Transverse colon (tissue), 4 donors: Measurements from ENCODE around the gene TANGO6.

Source experiments
- EP300 ChIP-seq: sonication (generic); formaldehyde crosslinking; IDR thresholded peaks from one replicate; pipeline ENCODE4 v1.6.1; 2017; ENCODE audit warnings: antibody characterized with exemption, low read depth
- POLR2A ChIP-seq: fragments of 450-650 bp; IDR thresholded peaks from one replicate; pipeline ENCODE4 v1.6.1; 2016; ENCODE audit warnings: antibody characterized with exemption, mild to moderate bottlenecking, moderate library complexity
- POLR2AphosphoS5 ChIP-seq, 3 donors: sonication (generic); formaldehyde crosslinking; IDR thresholded peaks; one replicate each; pipeline ENCODE4 v1.6.1; 2016; ENCODE audit warnings: antibody characterized with exemption in 3 of 3
- TF ChIP-seq, protein P1 (sequence below), 5 experiments: fragments of 200-600 bp in 3 of 5; fragments of 450-650 bp in 2 of 5; sonication (generic) in 3 of 5; IDR thresholded peaks; 1 replicate in 2 of 5; 2 replicates in 3 of 5; pipeline ENCODE4 v1.5.1; 2016 to 2017; ENCODE audit warnings: antibody characterized with exemption in 5 of 5, inconsistent platforms in 3 of 5, mild to moderate bottlenecking in 2 of 5, moderate library complexity in 1 of 5

DNA sequence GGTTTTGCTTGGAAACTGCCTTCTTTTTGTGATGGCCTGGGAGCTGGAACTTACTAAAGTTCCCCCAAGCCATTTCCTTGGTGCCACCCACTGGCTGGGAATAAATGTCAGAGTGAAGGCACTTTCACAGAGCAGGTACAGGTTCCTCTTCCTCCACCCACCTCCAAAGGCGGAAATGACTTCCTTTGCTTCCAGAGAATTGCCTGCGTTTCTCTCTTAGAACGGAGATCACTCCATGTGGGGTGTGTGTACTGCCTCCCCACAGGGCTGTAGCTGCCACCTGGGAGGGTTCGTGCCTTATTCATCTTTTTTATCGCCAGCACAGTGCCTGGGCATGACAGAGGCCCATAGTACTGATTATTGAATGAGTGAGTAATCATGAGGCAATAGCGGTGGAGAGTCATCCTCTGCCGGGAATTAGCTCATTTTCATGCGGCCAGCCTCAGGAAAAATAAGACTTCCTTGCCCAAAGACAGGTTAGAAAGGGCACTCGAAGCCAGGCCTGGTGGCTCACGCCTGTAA, 229.9 kb downstream of the TANGO6 start:
- TF ChIP-seq, protein P1, sequence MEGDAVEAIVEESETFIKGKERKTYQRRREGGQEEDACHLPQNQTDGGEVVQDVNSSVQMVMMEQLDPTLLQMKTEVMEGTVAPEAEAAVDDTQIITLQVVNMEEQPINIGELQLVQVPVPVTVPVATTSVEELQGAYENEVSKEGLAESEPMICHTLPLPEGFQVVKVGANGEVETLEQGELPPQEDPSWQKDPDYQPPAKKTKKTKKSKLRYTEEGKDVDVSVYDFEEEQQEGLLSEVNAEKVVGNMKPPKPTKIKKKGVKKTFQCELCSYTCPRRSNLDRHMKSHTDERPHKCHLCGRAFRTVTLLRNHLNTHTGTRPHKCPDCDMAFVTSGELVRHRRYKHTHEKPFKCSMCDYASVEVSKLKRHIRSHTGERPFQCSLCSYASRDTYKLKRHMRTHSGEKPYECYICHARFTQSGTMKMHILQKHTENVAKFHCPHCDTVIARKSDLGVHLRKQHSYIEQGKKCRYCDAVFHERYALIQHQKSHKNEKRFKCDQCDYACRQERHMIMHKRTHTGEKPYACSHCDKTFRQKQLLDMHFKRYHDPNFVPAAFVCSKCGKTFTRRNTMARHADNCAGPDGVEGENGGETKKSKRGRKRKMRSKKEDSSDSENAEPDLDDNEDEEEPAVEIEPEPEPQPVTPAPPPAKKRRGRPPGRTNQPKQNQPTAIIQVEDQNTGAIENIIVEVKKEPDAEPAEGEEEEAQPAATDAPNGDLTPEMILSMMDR (IDR thresholded peaks at IDR 0.05), result no peak
- TF ChIP-seq POLR2AphosphoS5 (IDR thresholded peaks at IDR 0.05) (no peak), POLR2A (no peak), EP300 (no peak)
